ENCODE measurements around the gene GJC2.

The GJC2 gene

GRCh38 chr1:228120857-228121489 is 28.8 kb upstream of the GJC2 start:
- ChIA-PET POLR2A (interaction anchor here (0.7 kb wide), 1 partner anchor 39 kb away, joined by 3 read pairs; no protein-coding TSS in a partner anchor), CTCF (interaction anchor here (1.1 to 6.0 kb wide), 4 partner anchors 10 to 121 kb away, joined by 3 to 58 read pairs (median 8); no protein-coding TSS in a partner anchor)
- H3K4me3 ChIP-seq (ENCODE audit: low read depth, low read length), result no peak overlapping the region
- TF ChIP-seq, protein P1, sequence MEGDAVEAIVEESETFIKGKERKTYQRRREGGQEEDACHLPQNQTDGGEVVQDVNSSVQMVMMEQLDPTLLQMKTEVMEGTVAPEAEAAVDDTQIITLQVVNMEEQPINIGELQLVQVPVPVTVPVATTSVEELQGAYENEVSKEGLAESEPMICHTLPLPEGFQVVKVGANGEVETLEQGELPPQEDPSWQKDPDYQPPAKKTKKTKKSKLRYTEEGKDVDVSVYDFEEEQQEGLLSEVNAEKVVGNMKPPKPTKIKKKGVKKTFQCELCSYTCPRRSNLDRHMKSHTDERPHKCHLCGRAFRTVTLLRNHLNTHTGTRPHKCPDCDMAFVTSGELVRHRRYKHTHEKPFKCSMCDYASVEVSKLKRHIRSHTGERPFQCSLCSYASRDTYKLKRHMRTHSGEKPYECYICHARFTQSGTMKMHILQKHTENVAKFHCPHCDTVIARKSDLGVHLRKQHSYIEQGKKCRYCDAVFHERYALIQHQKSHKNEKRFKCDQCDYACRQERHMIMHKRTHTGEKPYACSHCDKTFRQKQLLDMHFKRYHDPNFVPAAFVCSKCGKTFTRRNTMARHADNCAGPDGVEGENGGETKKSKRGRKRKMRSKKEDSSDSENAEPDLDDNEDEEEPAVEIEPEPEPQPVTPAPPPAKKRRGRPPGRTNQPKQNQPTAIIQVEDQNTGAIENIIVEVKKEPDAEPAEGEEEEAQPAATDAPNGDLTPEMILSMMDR (IDR thresholded peaks at IDR 0.05; ENCODE audit: insufficient read depth, low read length, missing control alignments), result no peak
- no peak for DNase-seq (ENCODE audit: low read depth, low spot score)

DNA sequence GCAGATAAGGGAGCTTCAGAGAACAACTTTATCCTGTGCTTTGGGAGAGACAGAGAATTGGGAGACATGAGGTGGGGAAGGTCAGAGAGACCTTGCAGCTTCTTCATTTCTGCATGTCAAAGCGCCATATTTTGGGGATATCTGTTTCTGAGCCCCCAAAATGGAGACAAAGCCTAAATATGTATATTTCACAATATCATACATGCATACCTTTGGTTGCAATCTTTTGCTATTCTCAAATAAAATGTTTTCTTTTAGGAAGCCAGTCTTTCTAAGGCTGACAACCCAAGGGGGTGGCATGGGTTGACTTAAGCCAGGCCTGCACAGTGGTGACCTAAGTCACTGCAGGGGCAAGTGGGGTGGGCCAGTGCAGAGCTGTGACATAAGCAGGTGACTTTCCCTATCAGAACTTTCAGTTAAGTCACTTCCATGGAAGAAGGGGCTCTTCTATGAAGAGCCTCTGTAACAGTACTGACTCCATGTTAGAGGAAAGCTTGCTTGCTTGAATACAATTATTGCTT is 26.7 kb upstream of the GJC2 start:
- ChIA-PET POLR2A (no interaction called here), CTCF (interaction anchor here (1.2 to 6.0 kb wide), 4 partner anchors 8 to 270 kb away, joined by 3 to 58 read pairs (median 6); partner anchors contain the start of gene GUK1)
- TF ChIP-seq, protein P1 (IDR thresholded peaks at IDR 0.05; ENCODE audit: insufficient read depth, low read length, missing control alignments), result no peak
- no peak for DNase-seq (ENCODE audit: low read depth, low spot score)
- no peak overlapping the region for H3K4me3 ChIP-seq (ENCODE audit: low read depth, low read length)

GRCh38 chr1:228123505-228123904 is 26.2 kb upstream of the GJC2 start:
- CTCF ChIA-PET, result interaction anchor here (1.2 to 6.0 kb wide), 3 partner anchors 8 to 270 kb away, joined by 3 to 58 read pairs (median 9); no protein-coding TSS in a partner anchor
- POLR2A ChIA-PET, result no interaction called here
- TF ChIP-seq, protein P1 (IDR thresholded peaks at IDR 0.05; ENCODE audit: insufficient read depth, low read length, missing control alignments), result no peak

DNA sequence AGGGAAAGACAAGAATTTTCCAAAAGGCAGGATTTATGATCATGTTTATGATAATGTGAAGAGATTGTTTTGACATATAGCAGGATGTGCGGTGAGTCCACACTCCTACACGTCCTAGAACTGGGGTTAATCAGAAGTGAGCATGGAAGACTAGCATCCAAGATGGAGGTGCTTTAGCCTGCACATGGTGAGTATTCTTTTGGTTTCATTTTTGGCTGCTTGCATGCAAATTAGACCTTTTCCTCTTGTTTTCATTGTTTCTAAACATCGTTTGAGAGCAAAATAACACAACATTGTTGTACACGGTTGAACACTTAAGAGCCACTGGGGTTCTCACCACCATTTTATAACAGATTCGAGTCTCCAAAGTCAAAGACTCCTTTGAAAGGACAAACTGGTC is 24.5 kb upstream of the GJC2 start:
- TF ChIP-seq, protein P1 (IDR thresholded peaks at IDR 0.05; ENCODE audit: insufficient read depth, low read length, missing control alignments), result no peak
- DNase-seq (ENCODE audit: low read depth, low spot score), result no peak
- POLR2A ChIA-PET, result no interaction called here
- CTCF ChIA-PET, result interaction anchor here (0.8 to 0.9 kb wide), 2 partner anchors 126 to 389 kb away, joined by 3 read pairs; no protein-coding TSS in a partner anchor
- no peak overlapping the region for H3K4me3 ChIP-seq (ENCODE audit: low read depth, low read length)

More at GRCh38 chr1:228123505-228123904, 26.2 kb upstream of the GJC2 start:
- no peak overlapping the region for H3K4me3 ChIP-seq (ENCODE audit: low read depth, low read length)
- DNase-seq (ENCODE audit: low read depth, low spot score), result no peak

DNA sequence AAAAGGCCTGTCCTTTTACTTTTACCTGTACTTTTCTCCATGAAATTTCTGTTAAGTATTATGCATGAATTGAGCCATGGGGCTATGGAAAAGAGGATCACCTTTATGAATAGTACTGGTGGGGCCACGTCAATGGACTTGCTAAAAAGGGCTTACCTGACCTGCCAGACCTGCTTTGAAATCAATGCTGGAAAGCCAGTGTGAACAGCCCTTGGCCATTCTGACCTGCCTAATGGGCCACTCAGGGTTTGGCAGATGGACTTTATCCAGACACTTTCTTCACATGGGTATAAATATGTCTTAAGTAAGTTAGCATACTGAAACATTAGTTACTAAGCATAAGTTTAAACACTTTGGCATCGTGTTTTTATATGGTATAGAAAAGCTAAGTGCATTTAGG is 18.0 kb upstream of the GJC2 start:
- no peak overlapping the region for H3K4me3 ChIP-seq (ENCODE audit: low read depth, low read length)
- ChIA-PET POLR2A (no interaction called here), CTCF (interaction anchor here (1.1 to 5.2 kb wide), 14 partner anchors 11 to 392 kb away, joined by 3 to 69 read pairs (median 12); partner anchors contain the start of genes IBA57 and MRPL55)
- TF ChIP-seq, protein P1 (IDR thresholded peaks at IDR 0.05; ENCODE audit: insufficient read depth, low read length, missing control alignments), result no peak
- no peak for DNase-seq (ENCODE audit: low read depth, low spot score)

DNA sequence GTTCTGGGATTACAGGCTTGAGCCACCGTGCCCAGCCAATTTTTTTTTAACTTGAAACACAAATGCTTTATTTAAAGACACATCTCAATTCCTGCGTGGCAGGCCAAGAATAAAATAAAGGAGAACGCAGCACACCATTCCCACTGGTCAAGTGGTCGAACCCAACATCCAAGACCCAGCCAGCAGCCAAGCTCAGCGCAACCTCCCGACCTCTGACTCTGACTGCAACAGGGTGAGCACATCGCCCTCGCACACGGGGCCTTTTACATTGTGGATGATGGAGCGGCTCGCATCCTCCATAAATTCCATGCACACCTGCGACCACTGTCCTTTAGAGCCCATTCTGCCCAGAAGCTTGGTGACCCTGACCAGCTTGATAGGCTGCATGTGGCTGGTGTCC is 15.1 kb upstream of the GJC2 start:
- TF ChIP-seq, protein P1 (IDR thresholded peaks at IDR 0.05; ENCODE audit: insufficient read depth, low read length, missing control alignments), result no peak
- ChIA-PET POLR2A (no interaction called here), CTCF (interaction anchor here (1.3 kb wide), 1 partner anchor 382 kb away, joined by 3 read pairs; no protein-coding TSS in a partner anchor)
- DNase-seq (ENCODE audit: low read depth, low spot score), result no peak
- H3K4me3 ChIP-seq (ENCODE audit: low read depth, low read length), result no peak overlapping the region
